HG02840 (cell line): ENCODE measurements around the gene ISYNA1.

ENCODE experiments used
- ATAC-seq: cut with Tn5 transposase; IDR thresholded peaks from one replicate; pipeline ENCODE4 v1.9.1; 2021; ENCODE audit warnings: mild to moderate bottlenecking, moderate library complexity, moderate number of reproducible peaks; ENCODE audit not compliant: unreplicated experiment, low FRiP score

The ISYNA1 gene

DNA sequence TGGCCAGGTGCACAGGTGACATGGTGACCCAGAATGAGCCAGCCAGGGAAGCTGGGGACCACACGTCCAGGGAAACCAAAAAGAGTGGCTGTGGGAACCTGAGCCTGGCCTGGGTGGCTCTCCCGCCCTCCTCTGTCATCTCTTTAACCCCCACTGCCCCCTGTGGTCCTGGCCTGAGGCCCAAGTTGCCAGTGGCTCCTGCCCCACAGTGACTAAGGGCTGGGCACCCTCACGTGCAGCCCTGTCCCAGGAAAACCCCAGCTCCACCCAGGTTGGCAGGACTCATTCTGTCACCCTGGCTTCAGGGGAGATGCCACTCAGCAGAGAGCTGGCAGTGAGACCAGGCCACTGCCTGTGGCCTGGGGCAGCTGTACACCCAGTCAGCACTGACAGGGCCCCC lies 30.6 kb upstream of the ISYNA1 start:
- no peak for ATAC-seq

GRCh38 chr19:18467978-18468377 lies 30.0 kb upstream of the ISYNA1 start:
- ATAC-seq, result no peak

DNA sequence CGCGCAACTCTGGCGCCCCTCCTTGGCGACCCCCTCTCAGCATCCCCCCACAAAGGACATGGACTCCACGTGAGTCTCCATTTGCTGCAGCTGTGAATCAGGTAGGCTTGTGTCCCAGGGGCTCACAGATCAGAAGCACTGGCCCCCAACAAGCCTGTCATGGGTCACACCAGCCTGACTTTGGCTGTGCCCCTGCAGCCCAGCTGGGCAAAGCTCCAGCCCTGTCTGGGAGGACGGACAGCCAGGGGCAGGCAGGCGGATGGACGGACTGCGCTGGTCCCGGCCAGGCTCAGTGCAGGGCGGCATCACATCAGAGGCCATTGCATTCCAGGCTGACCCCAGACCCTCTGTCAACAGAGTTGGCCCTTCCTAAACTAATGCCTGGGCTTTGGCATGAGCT lies 28.4 kb upstream of the ISYNA1 start:
- ATAC-seq, result no peak

GRCh38 chr19:18465964-18466339 lies 28.0 kb upstream of the ISYNA1 start:
- no peak for ATAC-seq

- no peak for ATAC-seq
Observed at GRCh38 chr19:18465214-18465963, 27.5 kb upstream of the ISYNA1 start.

DNA sequence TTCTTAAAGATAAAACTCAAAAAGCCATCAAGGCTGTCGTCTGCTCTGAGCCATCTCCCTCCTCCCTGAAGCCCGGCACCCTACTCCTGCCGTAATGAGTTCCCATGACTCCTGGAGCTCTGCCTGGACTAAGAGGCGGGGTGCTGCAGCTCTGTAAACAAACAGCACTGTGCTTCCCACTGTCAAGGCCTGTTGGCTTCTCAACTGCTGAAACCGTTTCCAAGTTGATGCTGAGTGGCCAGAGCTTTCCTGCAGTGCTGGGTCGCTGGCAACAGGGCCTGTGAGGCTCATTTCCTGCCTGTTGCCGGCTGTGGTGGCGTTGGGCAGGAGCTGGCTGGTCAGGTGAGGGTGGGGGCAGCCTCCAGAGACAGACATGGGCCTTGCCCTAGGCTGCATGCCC lies 26.7 kb upstream of the ISYNA1 start:
- ATAC-seq, result no peak

DNA sequence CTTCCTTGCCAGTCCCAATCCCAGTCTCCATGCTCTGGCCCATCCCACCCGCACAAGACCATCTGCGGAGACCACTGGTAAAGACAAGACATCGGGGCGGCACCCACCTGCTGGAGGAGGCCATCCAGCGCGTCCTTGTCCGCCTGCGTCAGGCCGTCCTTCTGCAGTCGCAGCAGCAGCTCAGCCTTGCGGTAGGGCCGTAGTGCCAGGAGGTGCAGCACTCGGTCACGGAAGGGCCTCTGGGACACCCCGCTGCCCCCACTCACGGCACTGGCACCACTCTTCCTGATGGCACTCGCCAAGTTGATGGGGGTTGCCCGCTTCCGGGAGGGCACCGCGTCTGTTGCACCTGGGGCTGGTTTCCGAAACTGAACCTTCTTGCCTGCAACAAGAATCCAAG lies 23.5 kb upstream of the ISYNA1 start:
- no peak for ATAC-seq

DNA sequence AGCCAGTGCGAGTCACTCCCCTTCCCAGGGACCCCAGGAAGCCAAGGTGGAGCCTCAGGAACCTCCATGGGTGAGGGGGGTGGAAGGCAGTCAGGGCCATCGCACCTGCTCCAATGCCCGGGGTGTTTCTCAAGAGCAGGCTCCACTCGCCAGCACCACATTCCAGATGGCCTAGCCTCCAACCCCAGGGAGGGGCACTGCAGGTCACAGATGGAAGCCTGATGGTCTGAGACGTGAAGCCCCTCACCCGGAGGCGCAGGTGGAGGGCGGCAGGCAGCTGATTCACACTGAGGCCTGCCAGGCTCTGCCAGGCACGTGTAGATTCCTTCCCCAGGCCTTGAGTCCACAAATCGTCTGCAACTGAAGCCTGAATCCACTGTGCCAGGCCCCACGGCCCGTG lies 23.0 kb upstream of the ISYNA1 start:
- no peak for ATAC-seq

GRCh38 chr19:18457483-18458331 lies 19.8 kb upstream of the ISYNA1 start:
- ATAC-seq, result no peak

- no peak for ATAC-seq
Observed at GRCh38 chr19:18456974-18457373, 19.0 kb upstream of the ISYNA1 start.

GRCh38 chr19:18456279-18456678 lies 18.3 kb upstream of the ISYNA1 start:
- ATAC-seq, result no peak

DNA sequence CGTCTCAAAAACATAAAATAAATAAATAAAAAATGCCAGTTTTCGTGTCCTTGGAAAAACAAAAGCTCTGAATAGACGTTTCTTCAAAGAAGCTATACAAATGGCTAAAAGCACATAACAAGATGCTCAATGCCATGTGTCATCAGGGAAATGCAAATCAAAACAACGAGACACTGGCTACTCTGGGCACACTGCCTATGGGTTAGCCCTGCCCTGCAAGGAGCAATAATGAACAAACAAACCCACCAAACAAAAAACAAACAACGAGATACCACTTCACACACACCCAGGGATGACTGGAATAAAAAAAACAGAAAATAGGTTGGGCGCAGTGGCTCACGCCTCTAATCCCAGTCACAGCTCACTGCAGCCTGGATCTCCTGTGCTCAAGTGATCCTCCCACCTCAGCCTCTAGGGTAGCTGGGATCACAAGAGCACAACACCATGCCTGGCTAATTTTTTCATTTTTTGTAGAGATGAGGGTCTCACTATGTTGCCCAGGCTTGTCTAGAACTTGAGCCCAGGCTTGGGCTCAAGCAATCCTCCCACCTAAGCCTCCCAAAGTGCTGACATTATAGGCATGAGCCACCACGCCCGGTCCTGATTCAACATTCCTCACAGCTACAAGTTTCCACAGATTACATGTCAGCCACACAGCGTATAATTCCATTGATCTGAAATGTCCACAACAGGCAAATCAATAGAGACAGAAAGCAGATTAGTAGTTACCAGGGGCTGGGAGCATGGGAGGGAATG lies 15.5 kb upstream of the ISYNA1 start:
- ATAC-seq, result no peak

DNA sequence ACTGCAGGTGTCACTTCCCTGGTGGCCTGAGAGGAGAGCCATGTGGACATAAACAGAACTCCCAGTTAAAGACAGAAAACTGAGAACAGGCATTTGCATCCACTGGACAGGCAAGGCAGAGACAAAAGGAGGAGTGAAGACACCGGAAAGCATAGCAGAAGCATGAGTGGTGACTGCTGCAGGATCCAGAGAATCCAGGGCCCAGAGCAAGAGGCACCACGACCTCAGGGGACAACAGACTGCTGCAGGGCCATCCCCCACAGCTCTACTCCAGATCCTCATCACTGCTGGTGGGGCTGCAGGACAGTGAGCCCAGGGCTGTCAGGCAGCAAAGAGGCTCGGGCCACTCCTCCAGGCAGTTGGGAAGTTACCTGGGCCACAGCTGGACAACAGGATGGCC lies 14.5 kb upstream of the ISYNA1 start:
- no peak for ATAC-seq

- ATAC-seq, result no peak
Observed at GRCh38 chr19:18450931-18451836, 13.3 kb upstream of the ISYNA1 start.

DNA sequence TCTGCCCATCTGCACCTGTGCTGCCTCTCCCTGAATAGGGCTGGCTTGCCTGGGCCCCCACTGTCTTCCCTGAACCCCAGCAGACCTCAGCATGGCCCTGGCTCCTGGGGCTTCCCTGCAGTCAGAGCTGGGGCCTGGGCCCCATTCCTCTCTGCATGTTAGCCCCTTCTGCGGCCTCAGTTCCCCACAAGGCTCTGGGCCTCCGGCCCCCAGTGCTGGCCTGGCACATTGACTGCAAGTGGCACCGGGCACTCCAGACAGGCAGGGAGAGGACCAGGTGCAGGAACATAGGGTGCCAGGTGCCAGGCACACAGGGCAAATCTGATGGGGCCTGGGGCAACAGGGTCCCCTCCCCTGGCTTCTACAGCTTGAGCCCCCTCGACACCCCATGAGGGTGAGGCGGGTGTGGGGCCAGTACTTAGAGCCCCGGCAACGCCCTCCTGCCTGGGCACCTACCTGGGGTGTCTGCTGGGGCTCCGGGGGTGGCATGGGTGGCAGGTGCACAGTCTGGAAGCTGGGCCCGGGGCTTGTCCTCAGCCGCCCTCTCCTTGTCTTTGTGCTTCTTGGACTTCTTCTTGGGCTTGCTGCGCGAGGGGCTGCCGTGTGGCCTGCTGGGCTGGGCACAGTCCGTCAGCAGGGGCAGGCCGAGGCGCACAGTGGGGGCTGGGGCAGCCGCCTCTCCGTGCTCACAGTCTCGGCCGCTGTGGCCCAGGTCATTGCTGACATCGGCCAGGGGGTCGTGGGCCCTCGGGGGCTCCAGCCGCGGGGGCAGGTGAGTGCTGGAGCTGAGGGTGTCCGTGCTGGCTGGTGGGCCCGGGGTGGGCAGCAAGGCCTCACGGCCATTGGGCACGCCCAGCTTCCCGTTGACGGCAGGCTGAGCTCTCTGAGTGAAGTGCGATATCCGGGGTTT lies 12.3 kb upstream of the ISYNA1 start:
- ATAC-seq, result no peak

DNA sequence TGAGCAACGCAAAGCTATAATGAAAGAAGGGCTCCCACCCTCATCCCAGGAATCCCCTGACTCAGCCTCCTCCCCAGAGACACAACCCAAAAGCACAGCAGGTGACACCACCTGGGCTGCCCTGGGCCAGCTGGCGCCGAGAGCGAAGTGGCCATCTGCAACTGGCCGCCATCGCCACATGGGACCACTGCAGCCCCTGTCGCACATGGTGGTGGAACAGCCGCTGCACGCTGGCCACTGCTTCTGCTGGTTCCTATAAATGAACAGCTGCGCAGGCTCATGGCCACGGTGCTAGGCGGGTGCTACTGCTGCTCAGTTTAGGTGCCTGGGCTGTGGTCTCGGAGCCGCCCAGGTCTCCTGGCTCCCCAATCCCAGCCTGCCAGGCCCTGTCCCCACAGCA lies 11.6 kb upstream of the ISYNA1 start:
- no peak for ATAC-seq

DNA sequence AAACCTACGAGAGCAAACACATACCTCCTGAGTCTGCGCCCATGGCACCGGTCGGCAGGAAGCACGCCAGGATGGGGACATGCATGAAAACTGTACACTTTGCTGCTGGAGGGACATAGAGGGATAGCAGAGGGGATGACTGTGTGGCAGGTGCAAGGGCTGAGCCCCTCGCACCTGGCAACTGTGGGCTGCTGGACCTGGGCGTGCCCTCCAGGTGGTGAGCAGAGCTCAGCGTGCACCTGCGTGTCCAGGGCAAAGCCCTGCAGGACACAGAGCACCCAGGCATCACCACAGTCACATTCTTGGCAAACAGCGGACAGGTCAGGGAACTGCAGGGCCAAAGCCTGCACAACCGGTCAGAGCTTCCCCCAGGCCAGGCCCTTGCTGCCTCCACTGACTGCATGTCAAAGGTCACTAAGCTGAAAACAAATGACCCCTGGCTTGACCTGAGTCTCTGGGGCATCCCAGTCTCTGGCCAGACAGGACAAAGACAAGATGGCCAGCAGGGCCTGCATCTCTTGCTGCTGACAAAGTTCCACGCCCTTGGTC lies 9.0 kb upstream of the ISYNA1 start:
- ATAC-seq, result no peak

DNA sequence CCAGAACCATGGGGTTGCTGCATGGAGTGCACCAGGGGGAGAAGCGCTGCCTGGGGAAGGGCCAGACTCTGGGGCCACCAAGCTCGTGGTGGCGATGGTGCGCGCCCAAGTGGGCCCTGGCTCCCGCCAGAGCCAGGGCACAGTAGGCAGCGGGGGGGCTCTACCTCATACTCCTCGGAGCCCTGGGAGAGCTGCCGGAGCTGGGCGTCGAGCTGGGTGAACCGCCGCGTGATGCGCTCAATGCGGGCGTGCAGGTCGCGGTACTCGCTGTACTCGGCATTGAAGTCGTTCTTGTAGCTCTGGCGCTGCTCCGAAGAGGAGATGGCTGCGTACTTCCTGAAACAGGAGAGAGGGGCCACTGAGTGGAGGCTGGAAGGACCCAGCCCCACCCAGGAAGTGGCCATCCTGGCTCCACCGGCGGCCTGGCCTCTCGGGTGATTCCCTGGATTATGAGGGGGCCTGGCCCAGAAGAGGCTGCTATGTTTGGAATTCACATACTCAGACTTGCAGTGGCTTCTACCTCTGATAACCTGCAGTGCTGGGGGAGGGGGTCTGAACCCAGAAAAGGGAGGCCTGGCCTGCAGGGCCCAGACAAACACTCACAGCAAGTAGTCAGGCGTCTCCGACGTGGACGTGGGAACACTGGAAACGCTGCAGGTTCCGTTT lies 8.3 kb upstream of the ISYNA1 start:
- no peak for ATAC-seq
